ENCODE measurements around the gene ADAMTS15.

The ADAMTS15 gene

GRCh38 chr11:130457623-130458409 is 9.4 kb downstream of the ADAMTS15 start:
- no peak for FAIRE-seq
- no peak for DNase-seq (ENCODE audit: low spot score)

- DNase-seq (ENCODE audit: low spot score) = no peak
- FAIRE-seq = no peak
Measured at GRCh38 chr11:130458410-130458729, 9.9 kb downstream of the ADAMTS15 start.

DNA sequence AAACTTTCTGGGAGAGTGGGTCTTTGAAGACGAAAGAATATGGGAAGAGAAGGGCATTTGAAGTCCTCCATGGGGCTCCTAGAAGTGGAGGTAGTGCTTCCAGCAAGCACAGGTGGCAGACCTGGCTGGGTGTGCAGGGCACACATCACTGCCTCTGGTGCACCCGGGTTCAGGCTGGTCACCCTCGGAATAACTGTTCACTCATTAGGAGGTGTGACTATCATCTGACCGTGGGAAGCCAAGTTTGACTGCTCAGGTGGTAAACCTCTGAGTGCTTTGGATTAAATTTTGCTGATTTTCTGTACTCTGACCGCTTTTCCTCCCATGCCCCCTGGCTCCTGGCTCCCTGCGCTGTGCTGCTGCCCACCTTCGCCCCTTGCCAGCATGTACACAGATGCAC is 11.1 kb downstream of the ADAMTS15 start:
- FAIRE-seq (no peak), DNase-seq (ENCODE audit: low spot score) (no peak)

DNA sequence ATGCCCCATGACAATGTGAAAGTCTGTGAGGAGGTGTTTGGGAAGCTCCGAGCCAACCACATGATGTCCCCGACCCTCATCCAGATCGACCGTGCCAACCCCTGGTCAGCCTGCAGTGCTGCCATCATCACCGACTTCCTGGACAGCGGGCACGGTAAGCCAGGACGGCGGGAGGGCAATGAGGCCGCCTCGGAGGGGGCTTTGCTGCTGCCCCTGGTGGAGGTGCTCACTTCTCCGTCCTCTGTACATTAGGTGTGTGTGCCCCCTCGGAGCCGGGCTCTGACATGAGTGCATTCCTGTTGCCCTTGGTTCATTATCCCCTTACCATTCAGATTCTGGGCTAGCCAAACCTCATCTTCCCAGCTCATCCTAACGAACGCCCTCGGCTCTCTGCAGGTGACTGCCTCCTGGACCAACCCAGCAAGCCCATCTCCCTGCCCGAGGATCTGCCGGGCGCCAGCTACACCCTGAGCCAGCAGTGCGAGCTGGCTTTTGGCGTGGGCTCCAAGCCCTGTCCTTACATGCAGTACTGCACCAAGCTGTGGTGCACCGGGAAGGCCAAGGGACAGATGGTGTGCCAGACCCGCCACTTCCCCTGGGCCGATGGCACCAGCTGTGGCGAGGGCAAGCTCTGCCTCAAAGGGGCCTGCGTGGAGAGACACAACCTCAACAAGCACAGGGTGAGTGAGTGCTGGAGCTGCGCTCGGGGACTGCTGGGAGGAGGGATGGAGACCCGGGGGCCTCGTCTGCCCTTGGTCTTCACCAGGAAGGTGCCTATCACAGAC is 13.8 kb downstream of the ADAMTS15 start:
- DNase-seq (ENCODE audit: low spot score) = no peak
- no peak for FAIRE-seq

DNA sequence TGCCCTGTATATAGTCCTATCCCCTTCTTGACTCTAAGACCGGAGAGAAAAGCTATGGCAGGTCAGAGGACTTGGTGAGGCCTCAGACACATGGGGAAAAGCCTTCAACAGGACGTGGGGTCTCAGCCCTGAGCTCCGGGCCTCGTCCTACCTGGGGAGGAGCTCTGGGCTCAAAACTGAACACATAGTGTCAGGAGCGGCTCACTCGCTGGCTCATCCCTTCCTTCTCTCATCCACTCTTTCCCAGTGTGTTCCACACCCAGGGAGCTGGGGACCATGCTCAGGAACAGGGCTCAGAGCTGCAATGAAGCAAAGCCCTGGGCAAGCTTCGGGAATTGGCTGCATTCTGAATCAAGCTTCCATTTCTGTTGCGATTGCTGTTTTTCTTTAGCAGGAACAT is 14.5 kb downstream of the ADAMTS15 start:
- FAIRE-seq = no peak
- DNase-seq (ENCODE audit: low spot score) = no peak

- FAIRE-seq (no peak), DNase-seq (ENCODE audit: low spot score) (no peak)
Measured at GRCh38 chr11:130464291-130464812, 15.9 kb downstream of the ADAMTS15 start.

GRCh38 chr11:130465263-130465662 is 16.8 kb downstream of the ADAMTS15 start:
- no peak for FAIRE-seq
- no peak for DNase-seq (ENCODE audit: low spot score)

DNA sequence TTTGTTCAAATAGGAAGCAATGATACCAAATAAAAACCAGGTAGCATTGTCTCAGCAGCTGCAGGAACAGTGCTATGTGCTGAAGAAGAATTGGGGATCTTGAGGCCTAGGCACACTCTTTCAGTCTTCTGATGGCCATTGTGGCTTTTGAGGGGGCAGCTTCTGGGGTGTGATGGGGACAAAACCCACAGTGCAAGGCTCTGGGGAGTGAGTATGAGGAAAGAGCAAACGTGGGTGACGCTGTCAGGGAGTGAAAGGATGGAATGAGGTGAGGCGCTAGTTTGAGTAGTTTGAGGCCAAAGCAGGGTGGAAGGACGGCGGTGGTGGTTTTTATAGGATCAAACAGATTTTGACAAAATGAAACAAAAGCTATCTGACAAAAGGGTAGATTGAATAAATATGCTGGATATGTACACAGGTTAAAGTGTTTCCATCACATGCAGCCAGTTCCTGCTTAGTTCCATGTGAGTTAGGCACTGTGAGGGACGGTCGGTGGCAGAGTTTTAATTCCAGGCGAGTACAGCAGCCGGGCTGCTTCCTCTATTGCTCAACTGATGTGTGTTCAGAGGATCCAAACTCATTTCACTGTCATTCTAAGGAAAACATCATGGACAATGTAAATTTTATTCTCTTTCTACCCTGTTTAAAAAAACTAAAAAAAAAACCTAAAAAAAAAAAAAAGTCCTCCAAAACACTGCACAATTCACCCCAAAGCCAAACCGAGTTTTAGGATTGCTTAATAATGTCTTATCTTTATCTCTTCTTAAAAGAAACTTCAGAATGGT is 18.9 kb downstream of the ADAMTS15 start:
- no peak for DNase-seq (ENCODE audit: low spot score)
- FAIRE-seq = no peak

DNA sequence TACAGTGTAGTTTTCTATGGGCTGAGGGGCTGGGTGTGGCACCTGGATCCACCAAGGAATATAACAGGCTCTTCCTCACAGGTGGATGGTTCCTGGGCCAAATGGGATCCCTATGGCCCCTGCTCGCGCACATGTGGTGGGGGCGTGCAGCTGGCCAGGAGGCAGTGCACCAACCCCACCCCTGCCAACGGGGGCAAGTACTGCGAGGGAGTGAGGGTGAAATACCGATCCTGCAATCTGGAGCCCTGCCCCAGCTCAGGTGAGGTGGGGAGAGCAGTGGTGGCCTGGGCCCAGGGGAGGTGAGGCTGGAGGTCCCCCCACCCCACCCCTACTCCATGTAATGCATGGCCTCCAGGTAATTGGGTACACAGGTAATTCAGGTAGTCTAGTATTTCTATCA is 20.7 kb downstream of the ADAMTS15 start:
- DNase-seq (ENCODE audit: low spot score) (no peak), FAIRE-seq (no peak)

DNA sequence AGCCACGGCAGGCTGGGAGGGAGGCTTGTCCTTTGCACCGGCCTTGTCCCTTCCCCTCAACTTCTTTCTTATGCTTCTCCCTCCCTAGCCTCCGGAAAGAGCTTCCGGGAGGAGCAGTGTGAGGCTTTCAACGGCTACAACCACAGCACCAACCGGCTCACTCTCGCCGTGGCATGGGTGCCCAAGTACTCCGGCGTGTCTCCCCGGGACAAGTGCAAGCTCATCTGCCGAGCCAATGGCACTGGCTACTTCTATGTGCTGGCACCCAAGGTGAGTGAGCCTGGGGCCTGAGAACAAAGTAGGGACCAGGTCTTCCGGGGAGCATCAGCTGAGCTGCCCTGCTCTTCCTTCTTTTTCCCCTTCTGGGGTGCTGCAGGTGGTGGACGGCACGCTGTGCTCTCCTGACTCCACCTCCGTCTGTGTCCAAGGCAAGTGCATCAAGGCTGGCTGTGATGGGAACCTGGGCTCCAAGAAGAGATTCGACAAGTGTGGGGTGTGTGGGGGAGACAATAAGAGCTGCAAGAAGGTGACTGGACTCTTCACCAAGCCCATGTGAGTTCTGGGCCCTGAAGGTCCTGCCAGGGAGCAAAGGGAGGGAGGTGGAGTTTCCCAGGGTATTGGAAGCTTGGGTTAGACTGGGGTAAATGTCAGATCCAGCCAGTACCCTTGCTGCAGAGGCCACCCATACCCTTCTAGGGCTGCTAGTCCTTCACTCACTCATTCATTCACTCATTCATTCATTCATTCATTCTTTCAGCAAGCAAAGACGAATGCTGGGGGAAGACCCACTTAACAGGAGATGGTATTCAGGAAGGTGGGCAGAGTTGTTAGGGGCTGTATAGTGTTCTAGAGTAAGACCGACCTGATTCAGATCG is 22.6 kb downstream of the ADAMTS15 start:
- DNase-seq (ENCODE audit: low spot score) = no peak
- no peak for FAIRE-seq

GRCh38 chr11:130471731-130472433 is 23.4 kb downstream of the ADAMTS15 start:
- FAIRE-seq (no peak), DNase-seq (ENCODE audit: low spot score) (no peak)

DNA sequence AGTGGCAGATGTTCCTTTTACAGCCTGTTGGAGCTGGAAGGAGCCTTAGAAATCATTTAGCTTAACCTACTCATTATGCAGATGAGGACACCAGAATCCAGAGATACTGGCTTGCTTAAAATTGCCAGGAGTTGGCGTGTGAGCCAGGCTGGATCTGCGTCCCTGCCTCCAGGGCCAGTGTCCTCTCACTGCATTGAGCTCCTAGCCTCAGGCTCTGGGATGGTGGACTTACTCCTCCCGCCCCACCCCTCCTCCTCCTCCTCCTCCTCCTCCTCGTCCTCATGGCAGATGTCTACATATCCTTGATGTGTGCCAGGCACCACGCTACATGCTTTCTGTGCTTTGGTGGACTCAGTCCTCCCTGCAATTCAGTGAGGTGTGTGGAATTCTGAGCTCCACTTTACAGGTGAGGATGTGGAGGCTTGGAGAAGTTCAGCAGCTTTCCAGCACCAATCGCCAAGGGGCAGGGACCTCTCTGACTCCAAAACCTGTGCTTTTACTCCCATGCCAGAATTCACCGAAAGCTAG is 24.1 kb downstream of the ADAMTS15 start:
- DNase-seq (ENCODE audit: low spot score) = no peak
- no peak for FAIRE-seq

DNA sequence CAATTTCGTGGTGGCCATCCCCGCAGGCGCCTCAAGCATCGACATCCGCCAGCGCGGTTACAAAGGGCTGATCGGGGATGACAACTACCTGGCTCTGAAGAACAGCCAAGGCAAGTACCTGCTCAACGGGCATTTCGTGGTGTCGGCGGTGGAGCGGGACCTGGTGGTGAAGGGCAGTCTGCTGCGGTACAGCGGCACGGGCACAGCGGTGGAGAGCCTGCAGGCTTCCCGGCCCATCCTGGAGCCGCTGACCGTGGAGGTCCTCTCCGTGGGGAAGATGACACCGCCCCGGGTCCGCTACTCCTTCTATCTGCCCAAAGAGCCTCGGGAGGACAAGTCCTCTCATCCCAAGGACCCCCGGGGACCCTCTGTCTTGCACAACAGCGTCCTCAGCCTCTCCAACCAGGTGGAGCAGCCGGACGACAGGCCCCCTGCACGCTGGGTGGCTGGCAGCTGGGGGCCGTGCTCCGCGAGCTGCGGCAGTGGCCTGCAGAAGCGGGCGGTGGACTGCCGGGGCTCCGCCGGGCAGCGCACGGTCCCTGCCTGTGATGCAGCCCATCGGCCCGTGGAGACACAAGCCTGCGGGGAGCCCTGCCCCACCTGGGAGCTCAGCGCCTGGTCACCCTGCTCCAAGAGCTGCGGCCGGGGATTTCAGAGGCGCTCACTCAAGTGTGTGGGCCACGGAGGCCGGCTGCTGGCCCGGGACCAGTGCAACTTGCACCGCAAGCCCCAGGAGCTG is 24.8 kb downstream of the ADAMTS15 start:
- DNase-seq (ENCODE audit: low spot score) = no peak
- no peak for FAIRE-seq

DNA sequence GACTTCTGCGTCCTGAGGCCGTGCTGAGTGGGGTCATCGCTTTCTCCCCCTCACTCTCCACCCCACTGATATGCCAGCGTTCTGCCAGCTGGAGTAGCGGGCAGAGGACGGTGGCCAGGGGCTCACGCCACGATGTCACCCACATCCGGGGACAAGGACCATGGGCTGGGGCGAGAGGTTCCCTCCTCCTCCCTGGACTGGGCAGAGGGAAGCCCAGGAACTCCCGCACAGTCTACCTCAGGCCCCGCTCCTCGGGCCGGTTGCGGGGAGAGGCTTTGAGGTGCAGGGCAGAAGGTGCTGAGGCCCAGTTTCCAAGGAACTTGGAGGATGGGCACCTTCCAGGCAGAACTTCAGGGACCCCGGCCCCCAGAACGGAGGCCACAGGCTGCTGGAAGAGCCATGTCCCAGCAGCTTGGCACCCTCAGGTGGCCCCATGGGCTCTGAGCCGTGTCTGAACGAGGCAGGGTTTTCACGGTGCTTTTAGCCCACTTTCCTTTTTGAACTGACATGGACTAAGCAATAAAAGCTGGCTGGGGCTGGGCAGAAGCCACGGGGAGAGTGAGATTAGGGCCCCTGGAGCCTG is 25.4 kb downstream of the ADAMTS15 start:
- no peak for FAIRE-seq
- DNase-seq (ENCODE audit: low spot score) = no peak

DNA sequence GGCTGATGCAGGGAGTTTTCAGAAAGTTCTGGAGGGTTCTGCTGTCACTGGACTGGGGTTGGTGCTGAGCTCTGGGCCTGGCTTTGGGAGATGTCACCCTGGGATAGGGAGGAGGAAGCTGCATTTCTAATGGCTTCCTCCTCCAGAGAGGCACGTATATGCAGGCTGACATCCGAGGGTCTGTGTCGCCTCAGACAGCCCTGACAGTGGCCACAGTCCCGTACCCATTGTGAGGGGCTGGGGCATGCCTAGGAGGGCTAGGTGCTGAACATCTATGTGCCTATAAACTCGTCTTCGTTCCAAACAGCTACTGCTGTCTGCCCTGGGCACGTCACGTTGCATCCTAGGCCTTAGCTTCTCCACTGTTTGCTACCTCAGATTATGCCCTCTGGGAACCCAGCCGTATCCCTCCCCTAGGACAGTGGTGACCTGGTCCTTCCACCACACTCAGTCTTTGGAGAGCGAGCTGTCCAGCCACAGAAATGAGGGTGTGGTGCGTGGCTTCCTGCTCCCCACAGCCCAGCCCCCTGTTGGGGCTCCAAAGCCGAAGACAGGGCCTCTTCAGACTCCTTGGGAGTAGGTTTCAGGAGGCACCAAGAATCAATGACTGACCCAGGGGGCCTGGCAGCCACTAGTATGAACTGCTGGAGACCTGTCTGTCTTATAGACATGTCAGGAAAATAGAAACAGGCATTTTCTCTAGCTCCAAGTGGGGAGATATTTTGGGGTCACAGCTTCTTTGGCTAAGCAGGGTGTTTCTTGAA is 26.4 kb downstream of the ADAMTS15 start:
- FAIRE-seq = no peak
- no peak for DNase-seq (ENCODE audit: low spot score)

GRCh38 chr11:130475426-130476053 is 27.1 kb downstream of the ADAMTS15 start:
- FAIRE-seq = no peak
- no peak for DNase-seq (ENCODE audit: low spot score)

DNA sequence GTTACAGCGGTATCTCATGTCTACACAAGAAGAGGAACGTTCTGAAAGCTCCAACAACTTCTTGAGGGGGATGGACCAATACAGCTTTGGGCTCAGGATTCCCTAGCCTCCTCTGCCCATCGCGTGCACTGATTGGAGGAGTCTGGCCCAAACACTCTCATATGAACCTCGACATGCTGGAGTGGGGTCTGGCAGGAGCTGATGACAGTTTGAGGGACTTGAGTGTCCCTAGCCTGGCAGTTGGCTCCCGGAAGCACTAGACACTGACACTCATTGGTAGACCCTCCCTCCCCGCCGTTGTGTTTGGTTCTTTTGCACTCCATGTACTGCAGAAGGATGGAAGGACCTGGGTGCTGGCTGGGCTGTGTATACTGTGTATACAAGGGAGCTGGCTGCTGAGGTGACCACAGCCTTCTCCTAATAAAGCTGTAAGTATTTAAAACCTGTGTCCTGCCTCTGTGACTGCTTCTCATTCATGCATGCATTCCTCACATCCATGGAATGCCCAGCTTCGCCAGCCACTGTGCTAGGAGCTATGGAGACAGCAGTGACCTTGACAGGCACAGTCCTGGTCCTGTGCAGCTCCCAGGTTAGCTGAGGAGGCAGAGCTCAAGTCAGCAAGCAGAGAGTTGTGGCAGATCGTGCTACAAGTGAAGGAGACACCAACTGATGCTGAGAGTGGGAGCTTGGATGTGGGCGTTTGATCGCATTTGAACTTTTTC is 27.9 kb downstream of the ADAMTS15 start:
- FAIRE-seq = no peak

More for the DNA sequence above, 27.9 kb downstream of the ADAMTS15 start:
- DNase-seq (ENCODE audit: low spot score) = no peak
